Gastroesophageal sphincter (tissue), 4 donors: Measurements from ENCODE around the gene ANK2. TPM values are rescaled to one million over a fixed set of nuclear protein-coding genes. Genes with fewer than 3 reads are reported as not detected.

Experiments
- ATAC-seq: fragments of 150-250 bp; one replicate; pipeline ENCODE4 v1.9.1; 2016; ENCODE audit warnings: mild to moderate bottlenecking, moderate library complexity
- H3K27ac ChIP-seq, 4 donors: fragments of 200-600 bp; sonication (generic) in 3 of 4; 1 replicate in 3 of 4; 2 replicates in 1 of 4; pipeline ENCODE4 v1.5.1; 2016 to 2019
- H3K27me3 ChIP-seq: fragments of 200-600 bp; sonication (generic); one replicate; pipeline ENCODE4 v1.5.1; 2019
- H3K36me3 ChIP-seq, 2 donors: fragments of 200-600 bp; sonication (generic); one replicate each; pipeline ENCODE4 v1.5.1; 2019; ENCODE audit warnings: control low read depth in 1 of 2
- H3K4me1 ChIP-seq, 3 donors: fragments of 200-600 bp; sonication (generic); 1 replicate in 2 of 3; 2 replicates in 1 of 3; pipeline ENCODE4 v1.5.1; 2016 to 2019; ENCODE audit warnings: control low read depth in 2 of 3
- H3K4me3 ChIP-seq, 2 donors: fragments of 200-600 bp; sonication (generic); one replicate each; pipeline ENCODE4 v1.5.1; 2019; ENCODE audit warnings: mild to moderate bottlenecking in 1 of 2, moderate library complexity in 1 of 2
- H3K9me3 ChIP-seq, 3 donors: fragments of 200-600 bp; sonication (generic); one replicate each; pipeline ENCODE4 v1.5.1; 2017 to 2019; ENCODE audit warnings: control low read depth in 2 of 3
- EP300 ChIP-seq: sonication (generic); formaldehyde crosslinking; IDR thresholded peaks from one replicate; pipeline ENCODE4 v1.6.1; 2017; ENCODE audit warnings: antibody characterized with exemption, mild to moderate bottlenecking
- POLR2A ChIP-seq, 2 donors: fragments of 450-650 bp; IDR thresholded peaks; one replicate each; pipeline ENCODE4 v1.6.1; 2017; ENCODE audit warnings: antibody characterized with exemption in 2 of 2, mild to moderate bottlenecking in 2 of 2, moderate library complexity in 1 of 2
- POLR2AphosphoS5 ChIP-seq: sonication (generic); formaldehyde crosslinking; IDR thresholded peaks from one replicate; pipeline ENCODE4 v1.6.1; 2017; ENCODE audit warnings: antibody characterized with exemption
- WGBS, 2 donors: methylation state at CpG; one replicate each; pipeline ENCODE4 v1.1.5; 2018; ENCODE audit warnings: low coverage in 1 of 2; 5-methylcytosine and 5-hydroxymethylcytosine counted together
- total RNA-seq, 4 donors: library from RNA; depleted of rRNA; stranded (reverse); fragments of >200 nt; gene quantifications; one replicate each; pipeline ENCODE4 v1.1.0, GENCODE V29; 2016
- TF ChIP-seq, protein P1 (sequence below), 4 experiments: fragments of 200-600 bp in 2 of 4; fragments of 450-650 bp in 2 of 4; sonication (generic) in 1 of 4; IDR thresholded peaks; one replicate each; pipeline ENCODE4 v1.5.1; 2017 to 2019; ENCODE audit warnings: antibody characterized with exemption in 4 of 4, mild to moderate bottlenecking in 2 of 4, moderate library complexity in 2 of 4

ANK2 gene
- total RNA-seq, 4 donors from 2014 or later = 84.9 to 104 (median 91.5) TPM

DNA sequence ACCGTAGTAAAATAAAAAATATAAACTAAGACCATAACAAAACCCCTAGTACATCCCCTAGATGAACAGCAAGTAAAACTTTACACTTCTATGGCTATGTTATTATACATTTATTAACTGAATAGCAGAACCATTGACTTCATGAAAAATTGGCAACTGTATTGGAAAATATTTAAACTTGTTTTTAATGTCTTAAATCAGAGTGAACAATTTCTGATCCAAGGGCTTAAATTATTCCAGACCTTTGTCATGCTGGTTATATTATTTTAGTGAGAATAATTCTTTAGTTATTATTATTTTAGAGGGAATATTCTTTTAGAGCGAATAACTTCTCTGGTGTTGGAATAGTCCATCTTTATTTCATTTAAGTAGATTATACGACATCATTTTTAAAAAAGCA is 265.0 kb downstream of the ANK2 start:
- TF ChIP-seq EP300 = no peak
- 78 to 92% methylated on average over 3 of the region's 3 CpGs for WGBS, 2 donors
- Histone ChIP-seq H3K27ac (no peak overlapping the region), H3K4me3 (no peak overlapping the region), H3K4me1 (peaks cover 0 to 10% (median 0%) of the 10 kb centered on the region in 3 donors), H3K27me3 (no peaks in the 10 kb centered on the region), H3K9me3 (no peaks in the 10 kb centered on the region), H3K36me3 (peaks cover 0 to 26% of the 10 kb centered on the region in 2 donors)
- no peak for ATAC-seq

DNA sequence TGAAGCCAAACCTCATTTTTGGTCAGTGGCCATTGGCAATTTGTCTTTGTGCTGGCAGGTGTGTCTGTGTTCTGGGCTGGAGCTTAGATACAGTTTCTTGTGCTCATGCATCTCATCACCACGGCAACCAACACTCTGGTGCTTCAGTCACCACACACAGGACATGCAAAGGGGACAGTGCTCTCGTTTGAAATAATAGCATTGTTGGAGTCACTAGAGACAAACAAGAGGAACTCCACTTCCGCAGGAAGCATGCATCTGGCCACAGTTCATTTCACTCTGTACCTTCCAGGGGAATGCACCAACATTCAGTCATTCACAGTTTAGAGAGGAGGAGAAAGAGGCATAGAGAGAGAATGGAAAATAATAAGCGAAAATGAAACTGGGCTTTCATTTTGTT is 267.4 kb downstream of the ANK2 start:
- WGBS, 2 donors = 50 to 57% methylated on average over 3 to 4 of the region's 4 CpGs
- peak overlapping the region in 2 of 4 donors; percentile 4 to 33 for H3K27ac ChIP-seq
- H3K9me3 ChIP-seq = no peaks in the 10 kb centered on the region
- ATAC-seq = peak; percentile 51
- no peak overlapping the region for H3K4me3 ChIP-seq
- H3K36me3 ChIP-seq = peaks cover 0 to 33% of the 10 kb centered on the region in 2 donors
- no peak for TF ChIP-seq POLR2AphosphoS5
- TF ChIP-seq, protein P1, sequence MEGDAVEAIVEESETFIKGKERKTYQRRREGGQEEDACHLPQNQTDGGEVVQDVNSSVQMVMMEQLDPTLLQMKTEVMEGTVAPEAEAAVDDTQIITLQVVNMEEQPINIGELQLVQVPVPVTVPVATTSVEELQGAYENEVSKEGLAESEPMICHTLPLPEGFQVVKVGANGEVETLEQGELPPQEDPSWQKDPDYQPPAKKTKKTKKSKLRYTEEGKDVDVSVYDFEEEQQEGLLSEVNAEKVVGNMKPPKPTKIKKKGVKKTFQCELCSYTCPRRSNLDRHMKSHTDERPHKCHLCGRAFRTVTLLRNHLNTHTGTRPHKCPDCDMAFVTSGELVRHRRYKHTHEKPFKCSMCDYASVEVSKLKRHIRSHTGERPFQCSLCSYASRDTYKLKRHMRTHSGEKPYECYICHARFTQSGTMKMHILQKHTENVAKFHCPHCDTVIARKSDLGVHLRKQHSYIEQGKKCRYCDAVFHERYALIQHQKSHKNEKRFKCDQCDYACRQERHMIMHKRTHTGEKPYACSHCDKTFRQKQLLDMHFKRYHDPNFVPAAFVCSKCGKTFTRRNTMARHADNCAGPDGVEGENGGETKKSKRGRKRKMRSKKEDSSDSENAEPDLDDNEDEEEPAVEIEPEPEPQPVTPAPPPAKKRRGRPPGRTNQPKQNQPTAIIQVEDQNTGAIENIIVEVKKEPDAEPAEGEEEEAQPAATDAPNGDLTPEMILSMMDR (IDR thresholded peaks at IDR 0.05) = no peak
- no peak for TF ChIP-seq EP300
- TF ChIP-seq POLR2A (IDR thresholded peaks at IDR 0.05) = no peak
- H3K27me3 ChIP-seq = no peaks in the 10 kb centered on the region
- H3K4me1 ChIP-seq = peaks cover 0 to 10% (median 0%) of the 10 kb centered on the region in 3 donors

DNA sequence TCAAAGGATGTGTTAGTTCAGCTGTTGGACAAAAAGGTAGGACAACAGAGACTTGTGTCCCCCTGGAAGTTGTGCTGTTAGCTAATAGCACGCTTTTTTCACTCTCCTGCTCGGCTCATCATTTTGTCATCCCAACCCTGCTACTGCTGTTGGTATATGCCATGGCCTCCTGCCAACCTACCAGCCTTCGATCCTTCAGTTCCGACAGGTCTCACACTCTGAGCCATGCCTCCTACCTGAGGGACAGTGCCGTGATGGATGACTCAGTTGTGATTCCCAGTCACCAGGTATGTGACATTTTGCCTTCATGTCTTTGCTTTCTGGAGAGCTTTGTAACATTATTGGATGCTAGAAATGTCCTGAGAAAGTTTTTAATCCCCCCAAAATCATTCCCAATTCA is 268.1 kb downstream of the ANK2 start:
- WGBS, 2 donors = 61 to 77% methylated on average over 2 to 5 of the region's 5 CpGs
- H3K27me3 ChIP-seq = no peaks in the 10 kb centered on the region
- no peak for TF ChIP-seq EP300
- no peak for TF ChIP-seq POLR2A (IDR thresholded peaks at IDR 0.05)
- no peak for TF ChIP-seq POLR2AphosphoS5
- TF ChIP-seq, protein P1 (IDR thresholded peaks at IDR 0.05) = no peak
- peak overlapping the region in 3 of 4 donors; percentile 4 to 33 (median 4) for H3K27ac ChIP-seq
- H3K36me3 ChIP-seq = peaks cover 0 to 30% of the 10 kb centered on the region in 2 donors
- H3K9me3 ChIP-seq = no peaks in the 10 kb centered on the region
- H3K4me1 ChIP-seq = peaks cover 0 to 10% (median 0%) of the 10 kb centered on the region in 3 donors
- H3K4me3 ChIP-seq = no peak overlapping the region
- ATAC-seq = peak; percentile 31

DNA sequence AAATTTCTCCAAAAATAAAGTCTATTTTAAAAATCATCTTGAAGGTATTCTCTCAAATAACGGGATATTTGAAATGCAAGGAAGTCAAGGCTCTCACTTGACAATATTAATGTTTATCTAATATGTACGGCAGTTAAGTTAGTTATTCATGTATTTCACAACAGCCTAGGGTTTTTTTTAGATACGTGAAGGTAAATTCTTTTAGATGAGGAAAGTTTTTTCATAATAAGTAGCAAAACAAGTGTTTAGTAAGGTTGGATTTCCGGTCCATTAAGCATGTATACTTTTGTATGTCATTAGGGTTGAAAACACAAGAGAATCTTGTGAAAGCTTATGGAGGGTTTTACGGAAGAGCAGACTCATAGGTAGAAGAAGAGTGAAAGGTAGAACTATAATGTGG is 273.3 kb downstream of the ANK2 start:
- Histone ChIP-seq H3K27me3 (no peaks in the 10 kb centered on the region), H3K27ac (no peak overlapping the region), H3K4me1 (no peaks in the 10 kb centered on the region), H3K36me3 (peaks cover 0 to 25% of the 10 kb centered on the region in 2 donors), H3K4me3 (no peak overlapping the region), H3K9me3 (no peaks in the 10 kb centered on the region)
- TF ChIP-seq, protein P1 (IDR thresholded peaks at IDR 0.05) = no peak
- no peak for TF ChIP-seq POLR2A (IDR thresholded peaks at IDR 0.05)
- ATAC-seq = no peak
- WGBS, 2 donors = 92 to 93% methylated on average over 5 of the region's 5 CpGs

DNA sequence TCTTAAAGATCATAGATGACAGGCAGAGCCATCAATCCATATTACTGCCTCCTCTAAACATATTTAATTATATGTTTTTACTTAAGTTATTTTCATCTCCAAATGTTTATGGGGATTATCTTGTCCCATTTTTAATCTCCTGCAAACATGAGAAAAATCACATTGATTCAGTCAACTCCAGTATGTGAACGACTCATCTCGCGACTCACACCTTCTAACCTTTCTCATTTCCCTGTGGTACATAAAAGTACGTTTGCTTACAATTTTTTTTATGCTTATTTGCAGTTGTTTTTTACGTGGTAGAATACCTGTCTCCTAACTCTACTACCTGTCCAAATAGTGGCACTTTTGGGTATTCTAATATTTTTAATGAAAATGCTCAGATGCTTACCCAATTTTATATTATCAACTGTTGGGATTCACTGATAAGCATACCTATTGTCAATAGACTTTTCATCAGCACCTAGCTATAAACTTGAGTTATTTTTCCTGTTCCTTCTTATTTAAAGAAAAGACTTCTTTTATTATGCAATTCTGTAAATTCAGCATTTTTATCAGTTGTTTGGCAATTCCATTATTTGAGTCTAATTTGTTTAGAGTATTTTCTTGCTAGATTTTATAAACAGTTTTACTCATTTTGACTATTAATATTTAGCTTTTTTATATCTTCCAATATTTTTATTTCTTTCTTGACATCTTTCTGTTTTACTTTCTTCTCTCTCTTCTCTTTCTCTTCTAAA is 276.6 kb downstream of the ANK2 start:
- no peak for ATAC-seq
- TF ChIP-seq EP300 (no peak), POLR2AphosphoS5 (no peak), POLR2A (IDR thresholded peaks at IDR 0.05) (no peak)
- TF ChIP-seq, protein P1 (IDR thresholded peaks at IDR 0.05) = no peak
- H3K36me3 ChIP-seq = peaks cover 0 to 18% of the 10 kb centered on the region in 2 donors
- H3K4me1 ChIP-seq = no peaks in the 10 kb centered on the region
- no peak overlapping the region for H3K27ac ChIP-seq
- H3K9me3 ChIP-seq = no peaks in the 10 kb centered on the region
- no peak overlapping the region for H3K4me3 ChIP-seq
- 83 to 85% methylated on average over 5 of the region's 5 CpGs for WGBS, 2 donors
- H3K27me3 ChIP-seq = no peaks in the 10 kb centered on the region
